HepG2 (cell line): Measurements from ENCODE around the gene CTIF. TPM values are rescaled to one million over a fixed set of nuclear protein-coding genes. Genes with fewer than 3 reads are reported as not detected.

Experiments
- ATAC-seq: fragments of 200-7000 bp; cut with Tn5 transposase; 3 replicates; pipeline ENCODE4 v1.9.1; 2020; ENCODE audit warnings: mild to moderate bottlenecking, moderate library complexity
- BruUV-seq: library from RNA; stranded (reverse); fragments of 400-500 nt; replicated peaks from 2 replicates; lab custom pipeline; 2021; lab: Mats Ljungman, UMichigan
- CTCF ChIA-PET: fragments of 300-600 bp; formaldehyde crosslinking; extraction: SDS; loops from one replicate; lab custom pipeline; 2021; ENCODE audit warnings: low total read pairs, inconsistent platforms, low intra/inter-chr PET ratio; lab: Yijun Ruan, JAX
- POLR2A ChIA-PET: fragments of 350-600 bp; sonication (Branson Sonifier 250); formaldehyde crosslinking; loops from one replicate; lab custom pipeline; 2020; ENCODE audit warnings: antibody characterized with exemption, inconsistent platforms; lab: Yijun Ruan, JAX
- DNase-seq: peaks from one replicate; pipeline ENCODE4 v3.0.0-alpha.2; 2015; ENCODE audit warnings: low spot score
- FAIRE-seq: peaks from 3 replicates; lab custom pipeline; 2011; peaks lifted over from hg19 to GRCh38; lab: Jason Lieb, UNC
- H2AFZ ChIP-seq: one replicate; pipeline ENCODE4 v1.6.1; 2011; ENCODE audit warnings: low read length, inconsistent platforms
- H3K27ac ChIP-seq: fragments of 300-600 bp; 3 replicates; pipeline ENCODE4 v1.8.0; 2011; ENCODE audit warnings: mixed run types, mild to moderate bottlenecking, mixed read lengths, low read length, inconsistent platforms; ENCODE audit not compliant: insufficient read depth; ENCODE audit errors: extremely low read length
- H3K27me3 ChIP-seq, 2 experiments: fragments of 200-600 bp in 1 of 2; 2 replicates in 1 of 2; 3 replicates in 1 of 2; pipeline versions ENCODE4 v1.6.0 to v1.8.0; 2011; ENCODE audit warnings: low read length in 2 of 2, mild to moderate bottlenecking in 2 of 2, moderate library complexity in 2 of 2, inconsistent platforms in 1 of 2; ENCODE audit not compliant: insufficient read depth in 2 of 2, control insufficient read depth in 1 of 2
- H3K36me3 ChIP-seq, 2 experiments: fragments of 200-600 bp in 1 of 2; replicated peaks in 1 of 2; 2 replicates in 1 of 2; 3 replicates in 1 of 2; pipeline versions ENCODE4 v1.5.1 to v1.8.0; 2011; ENCODE audit warnings: low read length in 2 of 2, inconsistent platforms in 1 of 2; ENCODE audit not compliant: insufficient read depth in 2 of 2, control insufficient read depth in 1 of 2
- H3K4me1 ChIP-seq: 2 replicates; pipeline ENCODE4 v1.5.1; 2012; ENCODE audit warnings: low read length, inconsistent platforms; ENCODE audit not compliant: insufficient read depth
- H3K4me2 ChIP-seq: 2 replicates; pipeline ENCODE4 v1.6.0; 2011; ENCODE audit warnings: low read depth, low read length, inconsistent platforms
- H3K4me3 ChIP-seq, 3 experiments: fragments of 200-600 bp in 1 of 3; sonication (generic), shearing (Covaris generic) in 1 of 3; replicated peaks in 1 of 3; 2 replicates each; pipeline ENCODE4 v1.5.1; 2011 to 2016; ENCODE audit warnings: low read length in 3 of 3, inconsistent platforms in 2 of 3, low read depth in 2 of 3, mild to moderate bottlenecking in 2 of 3, control low read depth in 1 of 3, mixed read lengths in 1 of 3; ENCODE audit not compliant: insufficient read depth in 1 of 3
- H3K79me2 ChIP-seq: one replicate; pipeline ENCODE4 v1.6.1; 2011; ENCODE audit warnings: low read length, inconsistent platforms; ENCODE audit not compliant: insufficient read depth
- H3K9ac ChIP-seq: 2 replicates; pipeline ENCODE4 v1.6.0; 2011; ENCODE audit warnings: mild to moderate bottlenecking, low read depth, low read length, inconsistent platforms; ENCODE audit not compliant: insufficient read depth
- H3K9me3 ChIP-seq: 2 replicates; pipeline ENCODE4 v1.5.1; 2012; ENCODE audit warnings: mild to moderate bottlenecking, low read length
- H4K20me1 ChIP-seq: 2 replicates; pipeline ENCODE4 v1.6.0; 2011; ENCODE audit warnings: inconsistent platforms, mild to moderate bottlenecking, low read length, moderate library complexity; ENCODE audit not compliant: insufficient read depth
- BORCS8-MEF2B ChIP-seq: sonication (generic); formaldehyde crosslinking; IDR thresholded peaks from 2 replicates; pipeline ENCODE4 v1.8.0; 2022; ENCODE audit warnings: mild to moderate bottlenecking, missing genetic modification reagents
- BRCA1 ChIP-seq: sonication (generic); formaldehyde crosslinking; IDR thresholded peaks from 2 replicates; pipeline ENCODE4 v1.4.0; 2020; ENCODE audit warnings: missing genetic modification reagents
- CCDC6 ChIP-seq: sonication (generic); formaldehyde crosslinking; IDR thresholded peaks from 2 replicates; pipeline ENCODE4 v1.8.1; 2022; ENCODE audit warnings: mild to moderate bottlenecking, missing genetic modification reagents, moderate library complexity
- HMGA1 ChIP-seq: sonication (generic); formaldehyde crosslinking; conservative IDR thresholded peaks from 2 replicates; pipeline ENCODE4 v1.4.0; 2020; ENCODE audit warnings: missing genetic modification reagents
- HOXD1 ChIP-seq: sonication (generic); formaldehyde crosslinking; IDR thresholded peaks from 2 replicates; pipeline ENCODE4 v1.5.0; 2020; ENCODE audit warnings: missing genetic modification reagents
- MTERF4 ChIP-seq: sonication (generic); formaldehyde crosslinking; IDR thresholded peaks from 2 replicates; pipeline ENCODE4 v1.8.0; 2023; ENCODE audit warnings: mild to moderate bottlenecking, missing genetic modification reagents
- SP140L ChIP-seq: sonication (generic); formaldehyde crosslinking; IDR thresholded peaks from 2 replicates; pipeline ENCODE4 v1.4.0; 2020; ENCODE audit warnings: missing genetic modification reagents, borderline replicate concordance
- ZC3H13 ChIP-seq: sonication (generic); formaldehyde crosslinking; IDR thresholded peaks from 2 replicates; pipeline ENCODE4 v1.8.1; 2023; ENCODE audit warnings: mild to moderate bottlenecking, missing genetic modification reagents, moderate library complexity
- WGBS: methylation state at CpG from one replicate; pipeline ENCODE4 v1.1.6; 2017; ENCODE audit warnings: low lambda C conversion rate; 5-methylcytosine and 5-hydroxymethylcytosine counted together
- in situ Hi-C: cut with HindIII; loops from 2 replicates; pipeline ENCODE4 v1.10.0; 2017; ENCODE audit warnings: low pct_unique_long_range_greater_than_20kb; ENCODE audit not compliant: extremely low pct_ligation_motif_present
- intact Hi-C: fragments of 100-400 bp; cut with micrococcal nuclease; formaldehyde crosslinking; loops from one replicate; pipeline ENCODE4 v1.10.0; 2022; ENCODE audit not compliant: unreplicated experiment
- polyA plus RNA-seq, 8 experiments: library from polyadenylated mRNA; depleted of rRNA in 3 of 8; stranded (reverse) in 7 of 8; unstranded in 1 of 8; fragments of >200 nt; fragmentation: Illumina TruSeq in 4 of 8; extraction: Trizol in 4 of 8; gene quantifications; 2 replicates each; pipeline versions ENCODE4 v1.2.1 to v1.2.3, GENCODE V29; 2011 to 2016; ENCODE audit warnings: low read depth in 4 of 8, missing spikeins in 1 of 8, mixed read lengths in 1 of 8; ENCODE audit not compliant: insufficient read depth in 1 of 8
- total RNA-seq, 5 experiments: library from RNA; depleted of rRNA; stranded (reverse); fragments of >200 nt; fragmentation: Illumina TruSeq; extraction: Trizol; gene quantifications; 2 replicates each; pipeline ENCODE4 v1.2.3, GENCODE V29; 2016; ENCODE audit warnings: low read depth in 1 of 5

Gene CTIF
- total and polyA plus RNA-seq, 2 of the 13 experiments (the other 11 are each of a cell fraction or from before 2014, with no cell fraction given): 18.2 to 28.0 TPM

GRCh38 chr18:48742706-48743475, 204.1 kb downstream of the CTIF start:
- CTCF ChIA-PET: no interaction called here
- POLR2A ChIA-PET: no interaction called here
- no peak for FAIRE-seq
- no TSS peak for BruUV-seq
- TF ChIP-seq HOXD1 (no peak), ZC3H13 (CRISPR knock-in tag) (no peak), BRCA1 (CRISPR knock-in tag) (no peak), BORCS8-MEF2B (CRISPR knock-in tag) (no peak), CCDC6 (CRISPR knock-in tag) (no peak), SP140L (CRISPR knock-in tag) (no peak), MTERF4 (CRISPR knock-in tag) (no peak), HMGA1 (CRISPR knock-in tag) (no peak)
- peaks cover 7% of the 10 kb centered on the region; the same call in 1 of the 2 replicates for H3K4me1 ChIP-seq
- in situ Hi-C loops: no loop called here
- H3K9me3 ChIP-seq: no peaks in the 10 kb centered on the region
- H2AFZ ChIP-seq: no peak overlapping the region
- H4K20me1 ChIP-seq: no peaks in the 10 kb centered on the region
- intact Hi-C loops: no loop called here
- no peak for ATAC-seq
- H3K36me3 ChIP-seq: 0 out of 5 replicates have a peak, but pooled peaks cover 0 to 7% of the 10 kb centered on the region in 2 experiments
- H3K79me2 ChIP-seq: no peaks in the 10 kb centered on the region
- no peak for DNase-seq
- no peak overlapping the region for H3K9ac ChIP-seq
- H3K4me2 ChIP-seq: no peak overlapping the region
- H3K27me3 ChIP-seq: no peaks in the 10 kb centered on the region
- H3K27ac ChIP-seq: no peak overlapping the region
- H3K4me3 ChIP-seq: no peak overlapping the region
- WGBS: 96% methylated on average over 11 of the region's 11 CpGs
